MCF 10A (cell line): ENCODE data around the gene COL16A1. TPM values are rescaled to one million over a fixed set of nuclear protein-coding genes. Genes with fewer than 3 reads are reported as not detected.

ENCODE experiments used
- BruUV-seq: library from RNA; stranded (reverse); fragments of 400-500 nt; replicated peaks from 2 replicates; lab custom pipeline; 2021; lab: Mats Ljungman, UMichigan
- CTCF ChIA-PET: fragments of 300-600 bp; sonication (Branson Sonifier 250); formaldehyde crosslinking; extraction: SDS; loops from one replicate; lab custom pipeline; 2021; ENCODE audit warnings: antibody characterized with exemption, inconsistent platforms; lab: Yijun Ruan, JAX
- POLR2A ChIA-PET: fragments of 300-600, 350-650 bp; sonication (Branson Sonifier 250); formaldehyde crosslinking; extraction: SDS; loops from one replicate; lab custom pipeline; 2020; ENCODE audit warnings: antibody characterized with exemption, inconsistent platforms; lab: Yijun Ruan, JAX
- DNase-seq: peaks from one replicate; pipeline ENCODE4 v3.0.0-alpha.2; 2018; ENCODE audit not compliant: unreplicated experiment
- H3K27ac Mint-ChIP-seq: one replicate; pipeline ENCODE4 v1.8.0; 2022; ENCODE audit warnings: mild to moderate bottlenecking, low read depth, mixed read lengths; ENCODE audit not compliant: unreplicated experiment
- H3K27me3 Mint-ChIP-seq: one replicate; pipeline ENCODE4 v1.8.0; 2022; ENCODE audit warnings: mixed read lengths; ENCODE audit not compliant: insufficient read depth, unreplicated experiment
- H3K36me3 Mint-ChIP-seq: one replicate; pipeline ENCODE4 v1.8.0; 2022; ENCODE audit warnings: mild to moderate bottlenecking, moderate library complexity, mixed read lengths; ENCODE audit not compliant: insufficient read depth, unreplicated experiment
- H3K4me1 Mint-ChIP-seq: one replicate; pipeline ENCODE4 v1.8.0; 2022; ENCODE audit warnings: mixed read lengths; ENCODE audit not compliant: insufficient read depth, unreplicated experiment
- H3K4me3 Mint-ChIP-seq: one replicate; pipeline ENCODE4 v1.8.0; 2022; ENCODE audit warnings: mild to moderate bottlenecking, moderate library complexity, mixed read lengths; ENCODE audit not compliant: unreplicated experiment
- H3K9me3 Mint-ChIP-seq: one replicate; pipeline ENCODE4 v1.8.0; 2022; ENCODE audit warnings: mixed read lengths; ENCODE audit not compliant: unreplicated experiment
- CTCF ChIP-seq: fragments of 200-600 bp; IDR thresholded peaks from one replicate; pipeline ENCODE4 v1.8.0; 2022; ENCODE audit warnings: antibody characterized with exemption, mild to moderate bottlenecking; ENCODE audit not compliant: unreplicated experiment
- intact Hi-C: fragments of 100-400 bp; cut with micrococcal nuclease; formaldehyde crosslinking; loops from 2 replicates; pipeline ENCODE4 v1.14.1; 2022
- total RNA-seq: library from RNA; stranded (reverse); gene quantifications from 2 replicates; pipeline ENCODE4 v1.2.3, GENCODE V29; 2022

COL16A1 gene
- total RNA-seq, 1 experiment from 2014 or later: 42.1 TPM

GRCh38 chr1:31725777-31726535 lies 22.1 kb upstream of the COL16A1 start:
- no peak overlapping the region for H3K27ac Mint-ChIP-seq
- ChIA-PET POLR2A (interaction anchor here (0.6 to 2.5 kb wide), 6 partner anchors 8 to 29 kb away, joined by 3 to 12 read pairs (median 3); no protein-coding TSS in a partner anchor), CTCF (interaction anchor here (0.5 to 2.0 kb wide), 2 partner anchors 20 to 178 kb away, joined by 3 to 7 read pairs; no protein-coding TSS in a partner anchor)
- intact Hi-C loops: no loop called here
- no peak for TF ChIP-seq CTCF
- no peaks in the 10 kb centered on the region for H3K9me3 Mint-ChIP-seq
- peaks cover 15% of the 10 kb centered on the region for H3K27me3 Mint-ChIP-seq
- no peaks in the 10 kb centered on the region for H3K36me3 Mint-ChIP-seq
- no peaks in the 10 kb centered on the region for H3K4me1 Mint-ChIP-seq
- DNase-seq: no peak
- no peak overlapping the region for H3K4me3 Mint-ChIP-seq
- no TSS peak for BruUV-seq

DNA sequence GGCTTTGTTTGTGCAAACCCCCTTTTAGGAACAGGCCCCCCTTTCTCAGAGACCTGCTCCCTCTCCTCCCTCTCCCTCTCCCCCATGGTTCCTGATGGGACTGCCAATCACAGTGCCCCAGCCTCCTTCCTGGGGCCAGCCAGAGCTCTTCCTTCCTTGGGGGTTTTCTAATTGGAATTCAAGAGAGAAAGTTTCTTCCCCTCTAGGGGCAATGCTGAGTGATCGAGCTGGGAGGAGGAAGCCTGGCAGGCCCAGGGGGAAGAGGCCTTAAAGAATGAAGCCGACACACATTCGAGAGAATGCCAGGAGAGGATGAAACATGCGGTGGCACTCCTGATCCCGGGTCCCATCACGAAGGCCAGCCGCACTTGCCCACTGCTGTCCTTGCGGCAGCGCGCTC lies 21.3 kb upstream of the COL16A1 start:
- ChIA-PET CTCF (interaction anchor here (0.5 to 2.0 kb wide), 3 partner anchors 20 to 177 kb away, joined by 3 to 7 read pairs (median 3); no protein-coding TSS in a partner anchor), POLR2A (interaction anchor here (1.0 to 2.5 kb wide), 2 partner anchors 8 to 24 kb away, joined by 4 to 12 read pairs; no protein-coding TSS in a partner anchor)

DNA sequence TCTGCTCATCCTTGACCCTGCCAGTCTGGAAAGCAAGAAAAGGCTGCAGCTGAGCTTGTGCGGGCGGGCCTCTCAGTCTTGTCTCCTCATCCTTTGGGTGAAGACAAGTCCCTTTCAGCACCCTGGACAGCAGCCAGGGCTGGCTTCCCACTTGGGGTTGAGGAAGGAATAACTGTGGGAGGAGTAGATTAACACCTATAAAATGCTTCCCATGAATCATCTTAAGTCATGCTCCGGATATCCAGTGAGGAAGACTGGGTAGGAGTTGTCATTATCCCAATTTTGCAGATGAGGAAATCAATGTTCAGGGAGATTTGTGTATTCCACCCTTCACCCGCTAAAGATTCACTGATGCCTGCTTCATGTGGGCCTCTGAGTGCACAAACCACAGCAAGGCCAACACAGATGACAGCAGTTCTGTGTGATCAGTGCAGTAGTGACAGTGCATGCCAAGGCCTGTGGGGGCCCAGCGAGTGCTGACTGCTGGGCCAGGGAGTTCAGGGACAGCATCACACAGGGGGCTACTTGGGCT lies 20.1 kb upstream of the COL16A1 start:
- Mint-ChIP-seq H3K9me3 (no peaks in the 10 kb centered on the region), H3K4me3 (no peak overlapping the region), H3K36me3 (no peaks in the 10 kb centered on the region), H3K27ac (no peak overlapping the region), H3K27me3 (peaks cover 19% of the 10 kb centered on the region), H3K4me1 (no peaks in the 10 kb centered on the region)
- no peak for TF ChIP-seq CTCF
- ChIA-PET CTCF (no interaction called here), POLR2A (no interaction called here)
- intact Hi-C loops: no loop called here
- peak; percentile 86 for DNase-seq
- no TSS peak for BruUV-seq

More for the DNA sequence above, 21.3 kb upstream of the COL16A1 start:
- Mint-ChIP-seq H3K36me3 (no peaks in the 10 kb centered on the region), H3K27ac (no peak overlapping the region), H3K27me3 (peaks cover 15% of the 10 kb centered on the region), H3K4me3 (no peak overlapping the region), H3K4me1 (no peaks in the 10 kb centered on the region), H3K9me3 (no peaks in the 10 kb centered on the region)
- DNase-seq: no peak
- intact Hi-C loops: no loop called here
- no peak for TF ChIP-seq CTCF
- BruUV-seq: no TSS peak

GRCh38 chr1:31718327-31718897 lies 14.6 kb upstream of the COL16A1 start:
- CTCF ChIA-PET: interaction anchor here (3.3 kb wide), 1 partner anchor 27 kb away, joined by 16 read pairs; no protein-coding TSS in a partner anchor
- no peak overlapping the region for H3K4me3 Mint-ChIP-seq
- peaks cover 16% of the 10 kb centered on the region for H3K4me1 Mint-ChIP-seq
- no peaks in the 10 kb centered on the region for H3K36me3 Mint-ChIP-seq
- POLR2A ChIA-PET: interaction anchor here (0.6 to 2.7 kb wide), 5 partner anchors 14 to 479 kb away, joined by 4 to 13 read pairs (median 9); partner anchors contain the start of gene COL16A1
- no peak overlapping the region for H3K27ac Mint-ChIP-seq
- TF ChIP-seq CTCF: no peak
- intact Hi-C loops: no loop called here
- no peaks in the 10 kb centered on the region for H3K9me3 Mint-ChIP-seq
- BruUV-seq: no TSS peak
- no peak for DNase-seq
- peaks cover 28% of the 10 kb centered on the region for H3K27me3 Mint-ChIP-seq
